Endothelial cell of umbilical vein (primary cell): ENCODE results near the gene FHIT. TPM values are rescaled to one million over a fixed set of nuclear protein-coding genes. Genes with fewer than 3 reads are reported as not detected.

Experiments used
- BruUV-seq: library from RNA; stranded (reverse); fragments of 400-500 nt; replicated peaks from 2 replicates; lab custom pipeline; 2021; lab: Mats Ljungman, UMichigan
- CTCF ChIA-PET: fragments of 300-600, 350-600 bp; sonication (Branson Sonifier 250); formaldehyde crosslinking; loops from one replicate; lab custom pipeline; 2021; ENCODE audit warnings: antibody characterized with exemption, inconsistent platforms; lab: Charles Lee
- POLR2A ChIA-PET: fragments of 300-600, 350-600 bp; sonication (Branson Sonifier 250); formaldehyde crosslinking; loops from one replicate; lab custom pipeline; 2021; ENCODE audit warnings: antibody characterized with exemption, inconsistent platforms; lab: Charles Lee
- DNase-seq: peaks from one replicate; pipeline ENCODE4 v3.0.0-alpha.2; 2011; ENCODE audit warnings: low read depth, low spot score
- FAIRE-seq: peaks from 2 replicates; lab custom pipeline; 2011; peaks lifted over from hg19 to GRCh38; lab: Jason Lieb, UNC
- H2AFZ ChIP-seq: 2 replicates; pipeline ENCODE4 v1.6.0; 2012; ENCODE audit warnings: low read depth, low read length, control low read depth, inconsistent platforms
- H3K27ac ChIP-seq: 2 replicates; pipeline ENCODE4 v1.5.1; 2011; ENCODE audit warnings: low read depth, mild to moderate bottlenecking, control low read depth, low read length, moderate library complexity; ENCODE audit not compliant: insufficient read depth
- H3K27me3 ChIP-seq, 2 experiments: 2 replicates each; pipeline versions ENCODE4 v1.6.0 to v1.6.1; 2011; ENCODE audit warnings: low read length in 2 of 2, mixed read lengths in 1 of 2; ENCODE audit not compliant: control insufficient read depth in 2 of 2, insufficient read depth in 2 of 2
- H3K36me3 ChIP-seq, 2 experiments: 2 replicates in 1 of 2; 3 replicates in 1 of 2; pipeline ENCODE4 v1.5.1; 2011; ENCODE audit warnings: low read length in 2 of 2, mild to moderate bottlenecking in 1 of 2, moderate library complexity in 1 of 2; ENCODE audit not compliant: control insufficient read depth in 2 of 2, insufficient read depth in 2 of 2; ENCODE audit errors: extremely low read depth in 1 of 2
- H3K4me1 ChIP-seq: 3 replicates; pipeline ENCODE4 v1.5.1; 2011; ENCODE audit warnings: mild to moderate bottlenecking, low read length; ENCODE audit not compliant: control insufficient read depth, insufficient read depth; ENCODE audit errors: extremely low read depth
- H3K4me2 ChIP-seq: 2 replicates; pipeline ENCODE4 v1.6.1; 2011; ENCODE audit warnings: low read length, control low read depth, mixed read lengths; ENCODE audit not compliant: insufficient read depth
- H3K4me3 ChIP-seq, 3 experiments: fragments of 200-600 bp in 1 of 3; sonication (generic), shearing (Covaris generic) in 1 of 3; replicated peaks in 1 of 3; 2 replicates each; pipeline ENCODE4 v1.5.1; 2011 to 2016; ENCODE audit warnings: control low read depth in 3 of 3, low read length in 3 of 3, mild to moderate bottlenecking in 2 of 3, inconsistent platforms in 1 of 3, low read depth in 1 of 3, moderate library complexity in 1 of 3; ENCODE audit not compliant: insufficient read depth in 1 of 3
- H3K79me2 ChIP-seq: 2 replicates; pipeline ENCODE4 v1.6.0; 2012; ENCODE audit warnings: low read length, inconsistent platforms; ENCODE audit not compliant: control insufficient read depth, insufficient read depth
- H3K9ac ChIP-seq: replicated peaks from 2 replicates; pipeline ENCODE3; 2011; ENCODE audit warnings: low read length, control low read depth; ENCODE audit not compliant: insufficient read depth; ENCODE audit errors: extremely low read depth
- H3K9me1 ChIP-seq: replicated peaks from 3 replicates; pipeline ENCODE4 v1.6.0; 2011; ENCODE audit warnings: mild to moderate bottlenecking, low read length; ENCODE audit not compliant: control insufficient read depth, insufficient read depth; ENCODE audit errors: extremely low read depth
- H3K9me3 ChIP-seq: replicated peaks from 2 replicates; pipeline ENCODE4 v1.5.1; 2012; ENCODE audit warnings: low read length, inconsistent platforms; ENCODE audit not compliant: control insufficient read depth, insufficient read depth
- H4K20me1 ChIP-seq: replicated peaks from 2 replicates; pipeline ENCODE3; 2011; ENCODE audit warnings: mild to moderate bottlenecking, low read length; ENCODE audit not compliant: control insufficient read depth, insufficient read depth; ENCODE audit errors: extremely low read depth
- CTCF ChIP-seq, 2 donors: IDR thresholded peaks; 1 replicate in 1 of 2; 2 replicates in 1 of 2; pipeline ENCODE4 v1.5.1; 2011; ENCODE audit warnings: low read length in 2 of 2, mild to moderate bottlenecking in 2 of 2, moderate library complexity in 2 of 2, control low read depth in 1 of 2, inconsistent platforms in 1 of 2, low read depth in 1 of 2; ENCODE audit not compliant: insufficient read depth in 1 of 2; ENCODE audit errors: extremely low read depth in 1 of 2
- EZH2 ChIP-seq: IDR thresholded peaks from 2 replicates; pipeline ENCODE4 v1.6.1; 2012; ENCODE audit warnings: borderline replicate concordance, low read depth, mild to moderate bottlenecking, moderate library complexity, low read length, inconsistent platforms; ENCODE audit not compliant: severe bottlenecking
- FOS ChIP-seq: IDR thresholded peaks from 2 replicates; pipeline ENCODE4 v1.6.1; 2011; ENCODE audit warnings: mild to moderate bottlenecking, low read length, moderate library complexity, borderline replicate concordance; ENCODE audit not compliant: insufficient read depth
- GATA2 ChIP-seq: IDR thresholded peaks from 2 replicates; pipeline ENCODE4 v1.7.0; 2011; ENCODE audit warnings: low read depth, mild to moderate bottlenecking, moderate library complexity, mixed read lengths, low read length; ENCODE audit not compliant: insufficient read length, insufficient read depth
- JUN ChIP-seq: IDR thresholded peaks from 2 replicates; pipeline ENCODE4 v1.6.1; 2011; ENCODE audit warnings: borderline replicate concordance, low read depth; ENCODE audit not compliant: insufficient read length, insufficient read depth
- MAX ChIP-seq: IDR thresholded peaks from 2 replicates; pipeline ENCODE4 v1.6.1; 2011; ENCODE audit not compliant: insufficient read depth, insufficient read length
- MYC ChIP-seq: IDR thresholded peaks from one replicate; pipeline ENCODE4 v1.6.1; 2011; ENCODE audit warnings: mild to moderate bottlenecking, low read depth, low read length
- POLR2A ChIP-seq: IDR thresholded peaks from 2 replicates; pipeline ENCODE4 v1.6.1; 2012; ENCODE audit warnings: low read depth, mild to moderate bottlenecking, control low read depth, low read length
- POLR2AphosphoS5 ChIP-seq: IDR thresholded peaks from 2 replicates; pipeline ENCODE4 v1.6.1; 2012; ENCODE audit warnings: low read depth, mild to moderate bottlenecking, control low read depth, low read length, moderate library complexity; ENCODE audit not compliant: insufficient read depth
- dilution Hi-C: fragments of 300-500 bp; cut with MboI; formaldehyde crosslinking; loops from one replicate; pipeline ENCODE4 v1.15.0; 2019; ENCODE audit warnings: low sequenced_read_pairs; ENCODE audit not compliant: extremely low pct_ligation_motif_present
- intact Hi-C: fragments of 100-400 bp; cut with micrococcal nuclease; formaldehyde crosslinking; loops from one replicate; pipeline ENCODE4 v1.10.0; 2022
- polyA plus RNA-seq, 4 experiments: library from polyadenylated mRNA; depleted of rRNA in 3 of 4; stranded (reverse) in 3 of 4; unstranded in 1 of 4; fragments of >200 nt; gene quantifications; 2 replicates each; pipeline versions ENCODE4 v1.2.1 to v1.2.3, GENCODE V29; 2011 to 2012; ENCODE audit warnings: missing spikeins in 1 of 4
- total RNA-seq: library from RNA; stranded (reverse); gene quantifications from 2 replicates; pipeline ENCODE4 v1.2.3, GENCODE V29; 2021

The FHIT gene
- total and polyA plus RNA-seq, 2 donors (not counting 3 experiments of a cell fraction or from before 2014, with no cell fraction given), result 0.47 to 2.2 TPM

GRCh38 chr3:60949146-60949545 is 302.1 kb downstream of the FHIT start:
- CTCF ChIA-PET, result no interaction called here
- Histone ChIP-seq H3K4me1 (peaks cover 6% of the 10 kb centered on the region), H3K27me3 (no peaks in the 10 kb centered on the region), H3K79me2 (no peaks in the 10 kb centered on the region), H3K27ac (no peak overlapping the region), H4K20me1 (no peaks in the 10 kb centered on the region), H3K9me3 (no peaks in the 10 kb centered on the region), H3K9me1 (no peaks in the 10 kb centered on the region), H3K36me3 (no peaks in the 10 kb centered on the region), H3K4me3 (no peak overlapping the region), H2AFZ (no peak overlapping the region), H3K9ac (no peak overlapping the region), H3K4me2 (no peak overlapping the region)
- intact Hi-C loops (no loop called here), dilution Hi-C loops (no loop called here)
- TF ChIP-seq FOS (no peak), POLR2A (no peak), JUN (no peak), GATA2 (no peak), MYC (no peak), EZH2 (no peak), MAX (no peak), CTCF (IDR thresholded peaks at IDR 0.05; ENCODE audit: extremely low read depth in 1 of 2, insufficient read depth in 1 of 2, low read depth in 1 of 2, low read length in 2 of 2) (no peak), POLR2AphosphoS5 (no peak)
- FAIRE-seq, result no peak
- POLR2A ChIA-PET, result no interaction called here
- BruUV-seq, result no TSS peak
- DNase-seq, result no peak
